BLaER1 treated with 17β-estradiol and CSF1 and Interleukin-3, amounts not matched to agents 10 nM and 100 nM (cell line): ENCODE results near the gene MYO1D.

ENCODE experiments used
- H3K27ac ChIP-seq, 11 experiments: shearing (Covaris generic); formaldehyde crosslinking; 2 replicates each; pipeline ENCODE4 v1.8.1; 2022
- H3K27me3 ChIP-seq, 11 experiments: shearing (Covaris generic); formaldehyde crosslinking; 2 replicates each; pipeline ENCODE4 v1.8.1; 2022
- H3K36me3 ChIP-seq, 11 experiments: shearing (Covaris generic); formaldehyde crosslinking; 2 replicates each; pipeline ENCODE4 v1.8.1; 2022
- H3K4me1 ChIP-seq, 10 experiments: shearing (Covaris generic); formaldehyde crosslinking; 2 replicates each; pipeline ENCODE4 v1.8.1; 2022
- H3K4me2 ChIP-seq, 11 experiments: shearing (Covaris generic); formaldehyde crosslinking; 2 replicates each; pipeline ENCODE4 v1.8.1; 2022
- H3K4me3 ChIP-seq, 10 experiments: shearing (Covaris generic); formaldehyde crosslinking; 2 replicates each; pipeline ENCODE4 v1.8.1; 2022
- H3K9ac ChIP-seq, 11 experiments: shearing (Covaris generic); formaldehyde crosslinking; 2 replicates each; pipeline ENCODE4 v1.8.1; 2022
- H3K9me3 ChIP-seq, 11 experiments: shearing (Covaris generic); formaldehyde crosslinking; replicated peaks in 1 of 11; 2 replicates each; pipeline ENCODE4 v1.8.1; 2022
- H4K20me1 ChIP-seq, 11 experiments: shearing (Covaris generic); formaldehyde crosslinking; 2 replicates each; pipeline ENCODE4 v1.8.1; 2022
- Cebpa-rat ChIP-seq, 11 experiments: shearing (Covaris generic); IDR thresholded peaks; 2 replicates each; pipeline ENCODE4 v1.8.1; 2022

The MYO1D gene

GRCh38 chr17:32689348-32689747 lies 187.6 kb downstream of the MYO1D start:
- Histone ChIP-seq H3K4me1 (peaks cover 0 to 22% (median 5%) of the 10 kb centered on the region in 10 experiments; a peak in 9 of 20 replicates), H3K9me3 (peaks cover 0 to 8% (median 0%) of the 10 kb centered on the region in 11 experiments; a peak in 2 of 22 replicates), H3K9ac (no peak overlapping the region), H3K27me3 (no peaks in the 10 kb centered on the region), H3K36me3 (no peaks in the 10 kb centered on the region), H4K20me1 (no peaks in the 10 kb centered on the region), H3K27ac (no peak overlapping the region), H3K4me2 (peak overlapping the region in 6 of 11 experiments; percentile 5 to 39 (median 34); a peak in 6 of 22 replicates), H3K4me3 (no peak overlapping the region)
- no peak for TF ChIP-seq Cebpa-rat (IDR thresholded peaks at IDR 0.05)

DNA sequence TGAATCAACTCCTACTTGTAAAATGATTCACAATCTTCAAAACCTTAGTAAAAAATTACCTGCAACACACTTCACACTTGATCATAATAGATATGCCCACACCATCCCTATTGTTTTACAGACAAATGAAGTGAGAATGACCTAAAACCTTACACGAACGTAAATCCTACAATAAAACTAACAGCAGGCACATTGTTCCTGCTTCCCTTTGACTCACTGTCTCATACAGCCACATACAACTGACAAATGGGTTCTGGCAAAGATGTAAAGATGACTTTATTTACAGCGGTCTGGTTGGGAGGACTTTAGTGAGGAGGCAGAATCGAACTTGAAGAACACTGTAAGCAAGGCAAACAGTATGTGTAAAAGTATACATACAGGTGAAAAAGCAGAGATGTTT lies 188.7 kb downstream of the MYO1D start:
- no peak overlapping the region for H3K4me3 ChIP-seq
- H3K4me2 ChIP-seq, result 0 out of 22 replicates have a peak overlapping the region, but pooled peaks of 1 of the 11 experiments have one; percentile 7
- peaks cover 0 to 8% (median 0%) of the 10 kb centered on the region in 11 experiments; a peak in 2 of 22 replicates for H3K9me3 ChIP-seq
- H3K36me3 ChIP-seq, result no peaks in the 10 kb centered on the region
- no peak for TF ChIP-seq Cebpa-rat (IDR thresholded peaks at IDR 0.05)
- no peaks in the 10 kb centered on the region for H3K27me3 ChIP-seq
- no peak overlapping the region for H3K27ac ChIP-seq
- H3K9ac ChIP-seq, result no peak overlapping the region
- peaks cover 0 to 20% (median 2%) of the 10 kb centered on the region in 10 experiments; a peak in 9 of 20 replicates for H3K4me1 ChIP-seq
- no peaks in the 10 kb centered on the region for H4K20me1 ChIP-seq

DNA sequence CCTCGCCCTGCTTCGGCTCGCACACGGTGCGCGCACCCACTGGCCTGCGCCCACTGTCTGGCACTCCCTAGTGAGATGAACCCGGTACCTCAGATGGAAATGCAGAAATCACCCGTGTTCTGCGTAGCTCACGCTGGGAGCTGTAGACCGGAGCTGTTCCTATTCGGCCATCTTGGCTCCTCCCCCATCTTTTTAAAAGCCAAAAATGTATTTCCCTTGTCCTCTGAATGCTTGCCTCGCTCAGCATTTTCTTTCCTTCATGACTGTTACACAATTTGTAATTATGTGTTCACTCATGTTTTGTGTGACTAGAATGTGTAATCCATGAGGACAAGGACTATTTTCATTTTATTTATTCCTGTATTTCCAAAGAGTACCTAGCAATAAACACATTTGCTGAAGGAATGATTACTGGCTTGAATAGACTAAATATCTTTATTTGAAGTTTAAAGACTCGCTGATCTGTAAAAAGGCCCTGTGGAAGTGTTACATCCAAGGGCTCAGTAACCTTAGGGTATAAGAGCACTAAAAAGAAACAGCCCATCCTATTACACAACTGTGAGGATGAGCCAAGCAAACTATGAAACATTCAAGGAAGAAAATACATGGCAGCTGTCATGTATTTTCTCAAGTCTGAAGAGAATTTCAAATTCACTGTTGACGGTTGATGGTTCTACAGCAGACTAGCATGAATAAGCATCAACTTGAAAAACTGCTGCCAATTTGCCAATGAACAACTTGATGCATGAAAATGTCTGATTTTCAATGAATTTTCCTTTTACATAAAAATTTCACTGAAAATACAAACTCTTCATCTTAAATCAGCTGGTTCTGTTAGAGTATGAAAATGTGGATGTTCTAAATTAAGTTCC lies 192.6 kb downstream of the MYO1D start:
- Histone ChIP-seq H3K9ac (no peak overlapping the region), H4K20me1 (no peaks in the 10 kb centered on the region), H3K4me2 (no peak overlapping the region), H3K4me1 (peaks cover 0 to 10% (median 0%) of the 10 kb centered on the region in 10 experiments; a peak in 8 of 20 replicates), H3K27ac (no peak overlapping the region), H3K27me3 (no peaks in the 10 kb centered on the region), H3K4me3 (no peak overlapping the region), H3K36me3 (no peaks in the 10 kb centered on the region), H3K9me3 (peaks cover 0 to 8% (median 0%) of the 10 kb centered on the region in 11 experiments; a peak in 2 of 22 replicates)
- TF ChIP-seq Cebpa-rat (IDR thresholded peaks at IDR 0.05), result no peak

DNA sequence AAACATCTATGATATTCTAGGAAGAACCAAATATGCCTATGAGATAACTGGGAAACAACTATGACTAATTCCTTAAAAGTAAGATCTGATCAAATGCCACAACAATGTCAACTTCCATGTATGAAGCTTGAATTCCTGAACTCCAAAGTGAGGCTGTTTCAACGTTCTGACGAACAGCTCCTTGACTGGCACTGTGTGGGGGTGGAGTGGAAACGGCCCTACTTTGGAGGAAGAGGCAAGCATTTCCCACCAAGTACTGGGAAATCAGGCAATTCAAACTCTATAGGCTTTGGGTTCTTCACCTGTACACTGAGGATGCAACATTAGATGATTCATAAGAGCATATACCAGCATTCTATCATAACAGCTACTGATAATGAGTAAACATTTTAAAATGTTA lies 203.0 kb downstream of the MYO1D start:
- TF ChIP-seq Cebpa-rat (IDR thresholded peaks at IDR 0.05), result no peak
- Histone ChIP-seq H3K4me1 (peaks cover 0 to 26% (median 6%) of the 10 kb centered on the region in 10 experiments; a peak in 10 of 20 replicates), H3K27ac (no peak overlapping the region), H3K27me3 (no peaks in the 10 kb centered on the region), H3K4me3 (no peak overlapping the region), H3K9me3 (peaks cover 20 to 30% (median 25%) of the 10 kb centered on the region in 11 experiments), H3K4me2 (no peak overlapping the region), H4K20me1 (no peaks in the 10 kb centered on the region), H3K9ac (no peak overlapping the region), H3K36me3 (peaks cover 0 to 12% (median 8%) of the 10 kb centered on the region in 11 experiments; a peak in 10 of 22 replicates)

DNA sequence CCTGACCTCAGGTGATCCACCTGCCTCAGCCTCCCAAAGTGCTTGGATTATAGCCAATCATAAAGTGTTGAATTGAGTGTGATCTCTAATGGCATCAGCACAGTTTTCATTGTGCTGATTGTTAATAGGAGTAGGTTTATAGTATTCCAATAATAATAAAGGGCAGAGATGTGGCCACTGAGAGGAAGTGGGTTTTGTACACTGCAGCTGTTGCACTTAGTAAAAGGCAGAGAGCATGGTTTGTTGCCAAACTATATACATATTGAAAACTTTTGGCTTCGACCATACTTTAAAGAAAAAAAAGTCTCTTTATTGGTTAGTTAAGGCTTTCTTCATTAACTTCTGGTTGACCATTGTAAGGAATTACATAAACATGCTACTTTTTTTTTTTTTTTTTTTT lies 204.2 kb downstream of the MYO1D start:
- H3K9me3 ChIP-seq, result peaks cover 20 to 32% (median 27%) of the 10 kb centered on the region in 11 experiments

DNA sequence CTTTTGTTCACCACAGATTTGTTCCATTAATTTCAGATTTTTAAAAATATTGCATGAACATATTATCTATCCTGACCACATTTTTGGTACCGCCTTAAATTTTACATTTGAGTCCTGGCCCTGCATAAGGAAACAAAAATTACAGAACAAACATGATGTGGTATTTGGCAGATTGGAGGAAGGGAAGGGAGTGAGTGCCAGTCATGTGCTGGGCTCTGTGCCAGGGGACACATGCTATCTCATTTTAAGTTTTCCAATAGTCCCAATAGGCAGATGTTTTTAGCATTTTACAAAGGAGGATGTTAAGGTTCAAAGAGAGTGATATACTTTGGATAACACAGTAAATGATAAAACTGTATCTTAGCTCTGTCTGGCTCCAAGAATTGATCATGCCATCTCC lies 205.0 kb downstream of the MYO1D start:
- H3K36me3 ChIP-seq, result peaks cover 0 to 12% (median 8%) of the 10 kb centered on the region in 11 experiments; a peak in 10 of 22 replicates
- peaks cover 20 to 32% (median 27%) of the 10 kb centered on the region in 11 experiments for H3K9me3 ChIP-seq
- H3K4me2 ChIP-seq, result peak overlapping the region in 2 of 11 experiments; percentile 33 to 70; a peak in 2 of 22 replicates
- no peaks in the 10 kb centered on the region for H4K20me1 ChIP-seq
- no peak for TF ChIP-seq Cebpa-rat (IDR thresholded peaks at IDR 0.05)
- no peaks in the 10 kb centered on the region for H3K27me3 ChIP-seq
- no peak overlapping the region for H3K4me3 ChIP-seq
- no peak overlapping the region for H3K9ac ChIP-seq
- H3K4me1 ChIP-seq, result peaks cover 0 to 27% (median 6%) of the 10 kb centered on the region in 10 experiments; a peak in 10 of 20 replicates
- H3K27ac ChIP-seq, result peak overlapping the region in 1 of 11 experiments; percentile 6; a peak in 1 of 22 replicates

More for the DNA sequence above, 204.2 kb downstream of the MYO1D start:
- H3K4me1 ChIP-seq, result peaks cover 0 to 27% (median 6%) of the 10 kb centered on the region in 10 experiments; a peak in 10 of 20 replicates
- no peak overlapping the region; a peak in 1 of 22 replicates for H3K27ac ChIP-seq
- no peak overlapping the region for H3K4me3 ChIP-seq
- H3K27me3 ChIP-seq, result no peaks in the 10 kb centered on the region
- no peak for TF ChIP-seq Cebpa-rat (IDR thresholded peaks at IDR 0.05)
- no peak overlapping the region for H3K9ac ChIP-seq
- H3K36me3 ChIP-seq, result peaks cover 0 to 12% (median 8%) of the 10 kb centered on the region in 11 experiments; a peak in 10 of 22 replicates
- H3K4me2 ChIP-seq, result peak overlapping the region in 3 of 11 experiments; percentile 7 to 70 (median 33); a peak in 4 of 22 replicates
- no peaks in the 10 kb centered on the region for H4K20me1 ChIP-seq

DNA sequence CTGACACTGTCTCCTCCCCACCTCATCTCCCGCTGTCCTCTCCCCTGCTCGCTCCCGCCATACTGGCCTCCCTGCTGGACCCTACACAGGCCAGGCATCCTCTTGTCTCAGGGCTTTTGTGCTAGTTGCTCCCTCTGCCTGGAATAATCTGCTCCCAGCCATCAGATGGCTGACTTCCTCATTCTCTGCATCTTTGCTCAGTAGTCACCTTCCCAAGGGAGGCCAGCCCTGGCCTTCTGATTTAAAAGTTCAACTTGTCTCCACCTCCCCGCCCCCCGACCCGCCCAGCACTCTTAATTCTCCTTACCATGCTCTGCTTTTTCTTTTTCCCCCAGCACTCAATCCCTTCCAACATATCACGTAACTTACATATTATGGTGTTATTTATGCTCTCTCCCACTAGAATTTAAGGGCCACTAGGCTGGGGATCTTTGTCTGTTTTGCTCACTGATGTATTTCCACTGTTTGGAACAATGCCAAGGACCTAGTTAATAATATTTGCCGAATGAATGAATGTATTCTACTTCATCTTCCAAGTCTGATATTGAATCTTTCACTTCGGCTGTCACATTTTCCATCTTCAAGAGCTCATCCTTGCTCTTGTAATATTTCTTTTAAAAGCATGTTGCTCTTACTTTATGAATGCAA lies 211.9 kb downstream of the MYO1D start:
- Histone ChIP-seq H3K27ac (no peak overlapping the region), H3K4me3 (no peak overlapping the region), H3K9me3 (peaks cover 7 to 14% (median 13%) of the 10 kb centered on the region in 11 experiments; a peak in 21 of 22 replicates), H3K4me2 (0 out of 22 replicates have a peak overlapping the region, but pooled peaks of 1 of the 11 experiments have one; percentile 22), H3K4me1 (peaks cover 0 to 6% (median 1%) of the 10 kb centered on the region in 10 experiments; a peak in 1 of 20 replicates), H4K20me1 (no peaks in the 10 kb centered on the region), H3K9ac (no peak overlapping the region), H3K27me3 (no peaks in the 10 kb centered on the region), H3K36me3 (no peaks in the 10 kb centered on the region)
- TF ChIP-seq Cebpa-rat (IDR thresholded peaks at IDR 0.05), result no peak

DNA sequence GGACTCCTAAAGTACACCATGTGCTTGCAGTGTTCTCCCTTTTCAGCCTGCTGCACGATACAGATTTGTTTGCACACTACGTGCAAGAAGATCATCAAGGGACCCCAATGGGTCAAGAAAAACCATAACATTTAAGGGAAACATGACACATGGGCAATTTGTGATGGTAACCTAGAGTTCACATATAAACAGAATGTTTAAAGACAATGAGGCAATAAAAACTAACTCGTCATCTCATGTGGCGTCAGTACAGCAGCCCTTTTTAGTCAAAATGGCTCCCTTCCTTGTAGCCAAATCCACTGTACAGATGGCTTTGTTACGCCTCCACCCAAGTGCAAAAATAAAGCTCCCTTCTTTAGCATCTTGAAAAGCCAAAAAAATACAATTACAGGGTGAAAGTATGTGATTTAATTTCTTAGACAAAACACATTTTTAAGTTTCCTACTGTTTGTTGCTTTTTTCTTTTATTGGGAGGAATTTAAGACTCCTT lies 216.4 kb downstream of the MYO1D start:
- Histone ChIP-seq H3K9ac (no peak overlapping the region), H4K20me1 (peaks cover 0 to 5% (median 0%) of the 10 kb centered on the region in 11 experiments; a peak in 1 of 22 replicates), H3K4me3 (no peak overlapping the region), H3K27me3 (no peaks in the 10 kb centered on the region), H3K9me3 (no peaks in the 10 kb centered on the region), H3K4me1 (peaks cover 0 to 5% (median 0%) of the 10 kb centered on the region in 10 experiments; a peak in 1 of 20 replicates), H3K27ac (no peak overlapping the region), H3K36me3 (no peaks in the 10 kb centered on the region), H3K4me2 (no peak overlapping the region)
- TF ChIP-seq Cebpa-rat (IDR thresholded peaks at IDR 0.05), result no peak
